ENCODE data around the gene PPP1R8.
A peak's percentile ranks its signal among the peaks of the same experiment; 100 is the strongest.
"Not testable (repeated sequence)": the region's sequence is repeated elsewhere in the genome, so short reads cannot be mapped to it uniquely, and the experiment has no call there.

The PPP1R8 gene

DNA sequence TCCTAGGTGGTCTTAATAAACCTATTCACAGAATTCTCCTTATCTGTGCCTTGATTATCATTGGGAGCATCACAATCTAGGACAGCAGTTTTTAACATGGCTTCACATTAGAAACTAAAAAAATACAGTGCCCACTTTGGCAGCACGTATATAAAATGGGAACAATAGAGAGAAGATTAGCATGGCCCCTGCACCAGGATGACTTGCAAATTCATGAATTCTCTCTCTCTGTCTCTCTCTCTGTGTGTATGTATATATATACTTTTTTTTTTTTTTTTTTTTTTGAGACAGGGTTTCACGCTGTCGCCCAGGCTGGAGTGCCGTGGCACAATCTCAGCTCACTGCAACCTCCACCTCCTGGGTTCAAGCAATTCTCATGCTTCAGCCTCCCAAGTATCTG is 6.2 kb upstream of the PPP1R8 start:
- Histone ChIP-seq H3K4me3 (ENCODE audit: low read depth, low read length) (no peak overlapping the region), H3K27ac (no peak overlapping the region), H3K36me3 (peaks cover 13% of the 10 kb centered on the region), H3K9me3 (ENCODE audit: severe bottlenecking) (no peaks in the 10 kb centered on the region), H3K27me3 (ENCODE audit: insufficient read depth, low read depth, severe bottlenecking) (no peaks in the 10 kb centered on the region)
- DNase-seq = no peak
- TF ChIP-seq, protein P1, sequence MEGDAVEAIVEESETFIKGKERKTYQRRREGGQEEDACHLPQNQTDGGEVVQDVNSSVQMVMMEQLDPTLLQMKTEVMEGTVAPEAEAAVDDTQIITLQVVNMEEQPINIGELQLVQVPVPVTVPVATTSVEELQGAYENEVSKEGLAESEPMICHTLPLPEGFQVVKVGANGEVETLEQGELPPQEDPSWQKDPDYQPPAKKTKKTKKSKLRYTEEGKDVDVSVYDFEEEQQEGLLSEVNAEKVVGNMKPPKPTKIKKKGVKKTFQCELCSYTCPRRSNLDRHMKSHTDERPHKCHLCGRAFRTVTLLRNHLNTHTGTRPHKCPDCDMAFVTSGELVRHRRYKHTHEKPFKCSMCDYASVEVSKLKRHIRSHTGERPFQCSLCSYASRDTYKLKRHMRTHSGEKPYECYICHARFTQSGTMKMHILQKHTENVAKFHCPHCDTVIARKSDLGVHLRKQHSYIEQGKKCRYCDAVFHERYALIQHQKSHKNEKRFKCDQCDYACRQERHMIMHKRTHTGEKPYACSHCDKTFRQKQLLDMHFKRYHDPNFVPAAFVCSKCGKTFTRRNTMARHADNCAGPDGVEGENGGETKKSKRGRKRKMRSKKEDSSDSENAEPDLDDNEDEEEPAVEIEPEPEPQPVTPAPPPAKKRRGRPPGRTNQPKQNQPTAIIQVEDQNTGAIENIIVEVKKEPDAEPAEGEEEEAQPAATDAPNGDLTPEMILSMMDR (IDR thresholded peaks at IDR 0.05; ENCODE audit: low read depth, low read length) = no peak

DNA sequence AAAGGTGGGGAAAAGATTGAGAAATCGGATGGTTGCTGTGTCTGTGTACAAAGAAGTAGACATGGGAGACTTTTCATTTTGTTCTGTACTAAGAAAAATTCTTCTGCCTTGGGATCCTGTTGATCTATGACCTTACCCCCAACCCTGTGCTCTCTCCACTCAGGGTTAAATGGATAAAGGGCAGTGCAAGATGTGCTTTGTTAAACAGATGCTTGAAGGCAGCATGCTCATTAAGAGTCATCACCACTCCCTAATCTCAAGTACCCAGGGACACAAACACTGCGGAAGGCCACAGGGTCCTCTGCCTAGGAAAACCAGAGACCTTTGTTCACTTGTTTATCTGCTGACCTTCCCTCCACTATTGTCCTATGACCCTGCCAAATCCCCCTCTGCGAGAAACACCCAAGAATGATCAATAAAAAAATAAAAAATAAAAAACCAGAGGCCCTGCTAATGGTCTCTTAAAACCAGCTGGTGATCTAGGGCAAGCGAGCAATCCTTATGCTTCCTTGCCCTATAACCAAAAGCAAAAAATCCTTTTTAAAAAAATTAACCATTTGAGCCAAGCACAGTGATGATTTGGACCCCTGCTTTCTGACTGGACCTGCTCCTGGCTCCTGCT is 1.1 kb upstream of the PPP1R8 start:
- not testable (repeated sequence) for H3K9me3 ChIP-seq (ENCODE audit: severe bottlenecking); H3K4me3 ChIP-seq (ENCODE audit: low read depth, low read length); H3K27me3 ChIP-seq (ENCODE audit: insufficient read depth, low read depth, severe bottlenecking); DNase-seq
- Histone ChIP-seq H3K27ac (peak overlapping the region; percentile 98; the same call in 1 of the 2 replicates), H3K36me3 (peaks cover 30% of the 10 kb centered on the region)

- Histone ChIP-seq H3K4me3 (ENCODE audit: low read depth, low read length) (peak overlapping the region; percentile 89), H3K9me3 (ENCODE audit: severe bottlenecking) (no peaks in the 10 kb centered on the region), H3K27ac (peak overlapping the region; percentile 98), H3K36me3 (peaks cover 33% of the 10 kb centered on the region), H3K27me3 (ENCODE audit: insufficient read depth, low read depth, severe bottlenecking) (no peaks in the 10 kb centered on the region)
- TF ChIP-seq, protein P1 (IDR thresholded peaks at IDR 0.05; ENCODE audit: low read depth, low read length) = no peak
- DNase-seq = no peak
Measured at GRCh38 chr1:27831568-27832410, 1.2 kb downstream of the PPP1R8 start.

- TF ChIP-seq, protein P1 (IDR thresholded peaks at IDR 0.05; ENCODE audit: low read depth, low read length) = no peak
- Histone ChIP-seq H3K27me3 (ENCODE audit: insufficient read depth, low read depth, severe bottlenecking) (no peaks in the 10 kb centered on the region), H3K4me3 (ENCODE audit: low read depth, low read length) (no peak overlapping the region), H3K27ac (no peak overlapping the region), H3K9me3 (ENCODE audit: severe bottlenecking) (no peaks in the 10 kb centered on the region), H3K36me3 (peaks cover 36% of the 10 kb centered on the region)
- no peak for DNase-seq
Measured at GRCh38 chr1:27832762-27833161, 2.2 kb downstream of the PPP1R8 start.

- H3K36me3 ChIP-seq = peaks cover 36% of the 10 kb centered on the region
Measured at GRCh38 chr1:27833470-27833869, 2.9 kb downstream of the PPP1R8 start.

DNA sequence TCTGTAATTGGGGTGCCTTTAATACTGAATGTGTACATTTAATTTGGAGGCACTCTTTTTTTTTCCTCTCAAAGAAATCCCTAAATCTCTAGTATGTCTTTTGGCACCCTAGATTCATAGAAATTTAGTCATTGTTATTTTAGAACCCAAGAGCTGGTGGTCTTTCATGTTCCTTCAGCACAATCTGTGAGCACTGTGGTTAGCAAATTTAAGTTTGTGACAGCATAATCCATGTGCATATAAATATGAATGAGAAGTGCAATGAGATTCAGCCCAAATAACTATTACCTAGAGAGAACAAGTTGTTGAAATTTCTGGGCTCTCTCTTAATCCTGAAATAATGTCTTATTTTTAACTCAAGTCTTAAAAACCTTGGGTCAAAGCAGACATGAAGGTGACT is 4.5 kb downstream of the PPP1R8 start:
- Histone ChIP-seq H3K27ac (no peak overlapping the region), H3K4me3 (ENCODE audit: low read depth, low read length) (no peak overlapping the region), H3K27me3 (ENCODE audit: insufficient read depth, low read depth, severe bottlenecking) (no peaks in the 10 kb centered on the region), H3K9me3 (ENCODE audit: severe bottlenecking) (no peaks in the 10 kb centered on the region), H3K36me3 (peaks cover 47% of the 10 kb centered on the region)
- no peak for DNase-seq
- TF ChIP-seq, protein P1 (IDR thresholded peaks at IDR 0.05; ENCODE audit: low read depth, low read length) = no peak

More at GRCh38 chr1:27833470-27833869, 2.9 kb downstream of the PPP1R8 start:
- no peak for DNase-seq
- no peaks in the 10 kb centered on the region for H3K9me3 ChIP-seq (ENCODE audit: severe bottlenecking)
- no peak overlapping the region for H3K4me3 ChIP-seq (ENCODE audit: low read depth, low read length)
- TF ChIP-seq, protein P1 (IDR thresholded peaks at IDR 0.05; ENCODE audit: low read depth, low read length) = no peak
- no peak overlapping the region for H3K27ac ChIP-seq
- no peaks in the 10 kb centered on the region for H3K27me3 ChIP-seq (ENCODE audit: insufficient read depth, low read depth, severe bottlenecking)

Data from WERI-Rb-1 (cell line).